Cardiac fibroblast (primary cell): ENCODE data around the gene RBCK1.
"Not testable (repeated sequence)": the region's sequence is repeated elsewhere in the genome, so short reads cannot be mapped to it uniquely, and the experiment has no call there.

Experiments
- DNase-seq, 2 donors: peaks; one replicate each; pipeline versions ENCODE4 v3.0.0 to v3.0.0-alpha.2; 2010; ENCODE audit warnings: low read depth in 2 of 2
- H3K4me3 ChIP-seq, 2 donors: replicated peaks in 1 of 2; 1 replicate in 1 of 2; 2 replicates in 1 of 2; pipeline ENCODE4 v1.5.1; 2011; ENCODE audit warnings: low read depth in 2 of 2, low read length in 2 of 2, mild to moderate bottlenecking in 2 of 2, moderate library complexity in 1 of 2
- CTCF ChIP-seq: IDR thresholded peaks from one replicate; pipeline ENCODE4 v1.5.1; 2011; ENCODE audit warnings: low read depth, mild to moderate bottlenecking, low read length, inconsistent platforms

Gene RBCK1

GRCh38 chr20:443223-443775, 35.2 kb downstream of the RBCK1 start:
- TF ChIP-seq CTCF: no peak
- no peak for DNase-seq
- no peak overlapping the region for H3K4me3 ChIP-seq

GRCh38 chr20:444117-444516, 36.0 kb downstream of the RBCK1 start:
- DNase-seq: no peak
- TF ChIP-seq CTCF: no peak
- H3K4me3 ChIP-seq: no peak overlapping the region

- DNase-seq: peak; percentile 28 to 69
- TF ChIP-seq CTCF: no peak
- H3K4me3 ChIP-seq: no peak overlapping the region
These were observed 36.8 kb downstream of the RBCK1 start for GRCh38 chr20:444862-445426.

GRCh38 chr20:445514-446336, 37.6 kb downstream of the RBCK1 start:
- no peak overlapping the region for H3K4me3 ChIP-seq
- no peak for TF ChIP-seq CTCF

DNA sequence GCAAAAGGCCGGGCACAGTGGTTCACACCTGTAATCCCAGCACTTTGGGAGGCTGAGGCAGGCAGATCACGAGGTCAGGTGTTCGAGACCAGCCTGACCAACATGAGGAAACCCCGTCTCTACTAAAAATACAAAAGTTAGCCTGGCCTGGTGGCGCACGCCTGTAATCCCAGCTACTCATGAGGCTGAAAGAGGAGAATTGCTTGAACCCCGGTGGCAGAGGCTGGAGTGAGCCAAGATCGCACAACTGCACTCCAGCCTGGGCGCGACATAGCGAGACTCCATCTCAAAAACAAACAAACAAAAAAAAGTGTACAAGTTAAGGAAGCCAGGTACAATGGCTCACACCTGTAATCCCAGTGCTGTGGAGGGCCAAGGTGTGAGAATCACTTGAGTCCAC, 43.9 kb downstream of the RBCK1 start:
- not testable (repeated sequence) for DNase-seq, H3K4me3 ChIP-seq

More at GRCh38 chr20:445514-446336, 37.6 kb downstream of the RBCK1 start:
- no peak for DNase-seq

DNA sequence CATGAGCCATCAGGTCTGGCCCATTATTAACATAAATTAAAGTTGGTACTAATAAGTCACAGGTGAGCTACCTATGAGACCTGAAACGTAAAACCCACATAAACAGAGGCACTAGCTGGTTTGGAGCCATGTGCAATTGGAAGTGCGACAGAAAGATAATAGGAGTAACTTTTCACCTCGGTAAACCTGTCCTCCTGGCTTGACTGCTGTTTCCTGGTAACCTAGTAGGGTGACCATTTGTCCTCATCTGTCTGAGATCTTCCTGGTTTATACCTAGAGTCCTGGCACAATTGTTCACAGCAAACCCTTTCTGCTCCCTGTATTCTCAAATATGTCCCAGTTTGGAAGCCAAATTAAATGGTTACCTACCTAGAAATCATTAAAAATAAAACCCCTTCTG, 46.9 kb downstream of the RBCK1 start:
- no peak for TF ChIP-seq CTCF
- H3K4me3 ChIP-seq: no peak overlapping the region
- DNase-seq: no peak

DNA sequence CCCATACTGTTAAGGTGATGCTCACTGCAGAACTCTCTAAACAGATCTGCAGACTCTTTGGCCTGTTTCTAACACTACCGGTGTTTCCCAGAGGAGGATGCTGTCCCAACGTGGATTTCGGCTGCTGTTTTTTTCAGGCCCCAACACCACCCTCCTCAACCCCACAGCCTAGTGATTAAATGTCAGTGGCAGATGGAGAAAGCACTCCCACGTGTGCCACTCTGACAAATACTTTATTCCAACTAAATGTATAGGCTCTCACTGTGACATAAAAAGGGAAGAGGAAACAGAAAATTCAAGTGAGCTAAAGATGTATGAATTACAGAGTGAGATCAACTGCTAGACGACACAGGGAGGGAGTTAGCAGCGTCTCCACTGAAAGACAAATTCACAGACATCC, 50.7 kb downstream of the RBCK1 start:
- no peak for TF ChIP-seq CTCF
- no peak overlapping the region for H3K4me3 ChIP-seq
- no peak for DNase-seq
